H1 (cell line): ENCODE results near the gene ABHD12. TPM values are rescaled to one million over a fixed set of nuclear protein-coding genes. Genes with fewer than 3 reads are reported as not detected.

Source experiments
- CTCF ChIA-PET: fragments of 300-600 bp; sonication (Branson Sonifier 250); formaldehyde crosslinking; loops from one replicate; lab custom pipeline; 2021; ENCODE audit not compliant: partially characterized antibody; lab: Charles Lee
- POLR2A ChIA-PET: fragments of 300-600 bp; sonication (Branson Sonifier 250); formaldehyde crosslinking; loops from one replicate; lab custom pipeline; 2021; ENCODE audit warnings: inconsistent platforms; ENCODE audit not compliant: partially characterized antibody; lab: Charles Lee
- DNase-seq, 2 experiments: peaks; one replicate each; pipeline versions ENCODE4 v3.0.0 to v3.0.0-alpha.2; 2010 to 2022; ENCODE audit warnings: low spot score in 2 of 2, low read depth in 1 of 2, mixed read lengths in 1 of 2
- FAIRE-seq: peaks from 2 replicates; lab custom pipeline; 2011; peaks lifted over from hg19 to GRCh38; lab: Jason Lieb, UNC
- H2AFZ ChIP-seq: 2 replicates; pipeline ENCODE4 v1.8.1; 2012; ENCODE audit warnings: low read length, inconsistent platforms
- H2AK5ac ChIP-seq: 2 replicates; pipeline ENCODE4 v1.6.1; 2013; ENCODE audit warnings: low read depth, low read length
- H2BK120ac ChIP-seq: replicated peaks from 2 replicates; pipeline ENCODE3; 2013; ENCODE audit warnings: low read depth, low read length, inconsistent platforms
- H2BK12ac ChIP-seq: 2 replicates; pipeline ENCODE4 v1.6.1; 2013; ENCODE audit warnings: low read depth, low read length
- H2BK15ac ChIP-seq: 2 replicates; pipeline ENCODE4 v1.6.1; 2013; ENCODE audit warnings: low read length
- H2BK20ac ChIP-seq: 2 replicates; pipeline ENCODE4 v1.6.1; 2013; ENCODE audit warnings: low read length
- H2BK5ac ChIP-seq: 2 replicates; pipeline ENCODE4 v1.6.1; 2013; ENCODE audit warnings: low read depth, low read length
- H3K14ac ChIP-seq: 2 replicates; pipeline ENCODE4 v1.6.1; 2013; ENCODE audit warnings: inconsistent platforms; ENCODE audit not compliant: insufficient read length
- H3K18ac ChIP-seq: 2 replicates; pipeline ENCODE4 v1.6.1; 2013; ENCODE audit warnings: low read length; ENCODE audit errors: extremely low read depth
- H3K23ac ChIP-seq: 2 replicates; pipeline ENCODE4 v1.6.1; 2013; ENCODE audit warnings: inconsistent platforms; ENCODE audit not compliant: insufficient read length
- H3K23me2 ChIP-seq: 2 replicates; pipeline ENCODE4 v1.6.1; 2013; ENCODE audit warnings: low read depth, low read length
- H3K27ac ChIP-seq: 2 replicates; pipeline ENCODE4 v1.6.1; 2011; ENCODE audit warnings: low read depth, low read length, inconsistent platforms
- H3K27me3 ChIP-seq, 4 experiments: replicated peaks in 1 of 4; 1 replicate in 1 of 4; 2 replicates in 3 of 4; pipeline versions ENCODE4 v1.6.1 to v1.8.1; 2011 to 2013; ENCODE audit warnings: low read length in 3 of 4, mild to moderate bottlenecking in 3 of 4, inconsistent platforms in 2 of 4, mixed read lengths in 2 of 4, moderate library complexity in 1 of 4; ENCODE audit not compliant: control insufficient read depth in 3 of 4, insufficient read depth in 3 of 4; ENCODE audit errors: extremely low read depth in 1 of 4
- H3K36me3 ChIP-seq, 4 experiments: 2 replicates each; pipeline versions ENCODE4 v1.6.1 to v1.8.1; 2011 to 2013; ENCODE audit warnings: mild to moderate bottlenecking in 4 of 4, low read length in 3 of 4, moderate library complexity in 2 of 4, control low read depth in 1 of 4, inconsistent platforms in 1 of 4; ENCODE audit not compliant: insufficient read depth in 4 of 4, control insufficient read depth in 2 of 4
- H3K4ac ChIP-seq: replicated peaks from 2 replicates; pipeline ENCODE3; 2013; ENCODE audit warnings: low read length, low read depth, mixed read lengths, inconsistent platforms; ENCODE audit not compliant: insufficient read length
- H3K4me1 ChIP-seq, 4 experiments: replicated peaks in 1 of 4; 1 replicate in 1 of 4; 2 replicates in 3 of 4; pipeline versions ENCODE4 v1.6.1 to v1.8.1; 2011 to 2013; ENCODE audit warnings: low read length in 3 of 4, inconsistent platforms in 2 of 4, mixed read lengths in 1 of 4; ENCODE audit not compliant: insufficient read depth in 4 of 4, control insufficient read depth in 3 of 4
- H3K4me2 ChIP-seq, 2 experiments: 2 replicates each; pipeline versions ENCODE4 v1.6.1 to v1.8.1; 2011 to 2013; ENCODE audit warnings: low read depth in 2 of 2, low read length in 2 of 2, control low read depth in 1 of 2, inconsistent platforms in 1 of 2, mild to moderate bottlenecking in 1 of 2; ENCODE audit not compliant: insufficient read depth in 1 of 2
- H3K4me3 ChIP-seq, 4 experiments: fragments of 200-600, 300-600 bp in 1 of 4; sonication (generic), shearing (Covaris generic), sonication (Bioruptor Twin) in 1 of 4; 2 replicates each; pipeline versions ENCODE4 v1.5.1 to v1.8.1; 2011 to 2016; ENCODE audit warnings: low read length in 4 of 4, low read depth in 3 of 4, control low read depth in 2 of 4, inconsistent platforms in 2 of 4, mild to moderate bottlenecking in 2 of 4, mixed read lengths in 1 of 4, moderate library complexity in 1 of 4; ENCODE audit not compliant: insufficient read depth in 2 of 4; ENCODE audit errors: extremely low read depth in 1 of 4
- H3K56ac ChIP-seq: replicated peaks from 2 replicates; pipeline ENCODE3; 2013; ENCODE audit warnings: low read depth, mild to moderate bottlenecking, mixed read lengths, low read length, inconsistent platforms; ENCODE audit not compliant: insufficient read length
- H3K79me1 ChIP-seq: 2 replicates; pipeline ENCODE4 v1.6.1; 2013; ENCODE audit warnings: low read depth, low read length, control low read depth
- H3K79me2 ChIP-seq, 2 experiments: 2 replicates each; pipeline versions ENCODE4 v1.6.1 to v1.8.1; 2012 to 2013; ENCODE audit warnings: low read length in 2 of 2, mild to moderate bottlenecking in 2 of 2, inconsistent platforms in 1 of 2; ENCODE audit not compliant: insufficient read depth in 2 of 2, control insufficient read depth in 1 of 2
- H3K9ac ChIP-seq, 4 experiments: replicated peaks in 1 of 4; 1 replicate in 1 of 4; 2 replicates in 3 of 4; pipeline versions ENCODE4 v1.6.1 to v1.8.1; 2011 to 2013; ENCODE audit warnings: low read depth in 3 of 4, low read length in 3 of 4, control low read depth in 2 of 4, mild to moderate bottlenecking in 2 of 4, moderate library complexity in 2 of 4, inconsistent platforms in 1 of 4; ENCODE audit errors: extremely low read depth in 1 of 4
- H3K9me3 ChIP-seq, 2 experiments: 2 replicates each; pipeline versions ENCODE4 v1.6.1 to v1.8.1; 2012 to 2013; ENCODE audit warnings: mild to moderate bottlenecking in 2 of 2, moderate library complexity in 2 of 2, control low read depth in 1 of 2, inconsistent platforms in 1 of 2, low read depth in 1 of 2, low read length in 1 of 2, mixed read lengths in 1 of 2; ENCODE audit not compliant: insufficient read depth in 2 of 2
- H4K20me1 ChIP-seq, 2 experiments: replicated peaks in 1 of 2; 2 replicates each; pipeline versions ENCODE3 to v1.8.1; 2011 to 2013; ENCODE audit warnings: inconsistent platforms in 2 of 2, low read length in 2 of 2, mild to moderate bottlenecking in 1 of 2; ENCODE audit not compliant: insufficient read depth in 2 of 2, control insufficient read depth in 1 of 2
- H4K5ac ChIP-seq: 2 replicates; pipeline ENCODE4 v1.6.1; 2013; ENCODE audit warnings: low read length, low read depth, mixed read lengths, inconsistent platforms; ENCODE audit not compliant: insufficient read length
- H4K8ac ChIP-seq: 2 replicates; pipeline ENCODE4 v1.8.0; 2013; ENCODE audit warnings: mild to moderate bottlenecking, moderate library complexity, low read length, inconsistent platforms; ENCODE audit not compliant: insufficient read depth; ENCODE audit errors: extremely low read depth
- H4K91ac ChIP-seq: replicated peaks from 2 replicates; pipeline ENCODE3; 2013; ENCODE audit warnings: low read length, mixed read lengths, inconsistent platforms; ENCODE audit not compliant: insufficient read length
- WGBS, 2 experiments: shearing (Covaris generic) in 1 of 2; methylation state at CpG; one replicate each; pipeline versions ENCODE4 v1.1.6 to v1.1.7; 2013 to 2015; ENCODE audit warnings: low lambda C conversion rate in 2 of 2, mixed read lengths in 2 of 2, inconsistent platforms in 1 of 2, low coverage in 1 of 2, missing lambda C conversion rate in 1 of 2; ENCODE audit not compliant: insufficient replicate concordance in 2 of 2, insufficient coverage in 1 of 2, insufficient read length in 1 of 2; ENCODE audit errors: extremely low coverage in 1 of 2, missing lambda C conversion rate in 1 of 2; 5-methylcytosine and 5-hydroxymethylcytosine counted together
- polyA plus RNA-seq, 7 experiments: library from polyadenylated mRNA; depleted of rRNA in 3 of 7; stranded (reverse) in 5 of 7; unstranded in 2 of 7; fragments of >200 nt in 5 of 7; fragments of 200-250 nt in 2 of 7; gene quantifications; 1 replicate in 5 of 7; 2 replicates in 1 of 7; 4 replicates in 1 of 7; pipeline versions ENCODE4 v1.2.1 to v1.2.3, GENCODE V29; 2011 to 2013; ENCODE audit warnings: missing spikeins in 2 of 7, mixed read lengths in 2 of 7
- total RNA-seq: library from RNA; stranded (reverse); fragmentation: NEBNext Ultra II Directional; extraction: Animal tissue kit (Norgen Biotek cat#: 25700); gene quantifications from 2 replicates; pipeline ENCODE4 v1.2.1, GENCODE V29; 2021

The ABHD12 gene
- total and polyA plus RNA-seq, 2 of the 8 experiments (the other 6 are each of a cell fraction or from before 2014, with no cell fraction given) = 31.3 to 59.5 TPM

- Histone ChIP-seq H2BK120ac (no peak overlapping the region), H2BK20ac (no peak overlapping the region), H2BK15ac (no peak overlapping the region), H4K5ac (no peak overlapping the region), H3K23ac (no peak overlapping the region), H3K79me2 (peaks cover 11 to 82% of the 10 kb centered on the region in 2 experiments; a peak in 3 of 4 replicates), H3K36me3 (no peaks in the 10 kb centered on the region; a peak in 1 of 8 replicates), H3K79me1 (peaks cover 27% of the 10 kb centered on the region), H3K27me3 (no peaks in the 10 kb centered on the region), H3K9ac (no peak overlapping the region), H4K91ac (no peak overlapping the region), H3K18ac (no peak overlapping the region), H2AFZ (no peak overlapping the region), H4K8ac (no peak overlapping the region), H3K9me3 (no peaks in the 10 kb centered on the region), H4K20me1 (peaks cover 2 to 21% of the 10 kb centered on the region in 2 experiments), H3K27ac (no peak overlapping the region), H3K4me1 (no peaks in the 10 kb centered on the region), H3K4me3 (no peak overlapping the region), H3K14ac (no peak overlapping the region), H3K56ac (no peak overlapping the region), H3K23me2 (no peaks in the 10 kb centered on the region), H3K4ac (no peak overlapping the region), H3K4me2 (no peak overlapping the region), H2BK5ac (no peak overlapping the region), H2BK12ac (no peak overlapping the region), H2AK5ac (no peak overlapping the region)
- DNase-seq (no peak), FAIRE-seq (no peak)
- ChIA-PET CTCF (no interaction called here), POLR2A (no interaction called here)
- WGBS, 2 experiments = 77% methylated on average over 2 of the region's 2 CpGs; no CpG with 5 or more reads in 1 of the 2 experiments
Measured at GRCh38 chr20:25376886-25377285, 13.7 kb downstream of the ABHD12 start.
